Ishikawa (cell line): ENCODE results near the gene PTRHD1.

Experiments used
- CEBPB ChIP-seq: IDR thresholded peaks from 2 replicates; pipeline ENCODE4 v1.6.1; 2012
- FOXM1 ChIP-seq: IDR thresholded peaks from 2 replicates; pipeline ENCODE4 v1.6.1; 2012; ENCODE audit warnings: low read depth, borderline replicate concordance
- YY1 ChIP-seq: IDR thresholded peaks from 2 replicates; pipeline ENCODE4 v1.6.1; 2012; ENCODE audit warnings: low read depth

DNA sequence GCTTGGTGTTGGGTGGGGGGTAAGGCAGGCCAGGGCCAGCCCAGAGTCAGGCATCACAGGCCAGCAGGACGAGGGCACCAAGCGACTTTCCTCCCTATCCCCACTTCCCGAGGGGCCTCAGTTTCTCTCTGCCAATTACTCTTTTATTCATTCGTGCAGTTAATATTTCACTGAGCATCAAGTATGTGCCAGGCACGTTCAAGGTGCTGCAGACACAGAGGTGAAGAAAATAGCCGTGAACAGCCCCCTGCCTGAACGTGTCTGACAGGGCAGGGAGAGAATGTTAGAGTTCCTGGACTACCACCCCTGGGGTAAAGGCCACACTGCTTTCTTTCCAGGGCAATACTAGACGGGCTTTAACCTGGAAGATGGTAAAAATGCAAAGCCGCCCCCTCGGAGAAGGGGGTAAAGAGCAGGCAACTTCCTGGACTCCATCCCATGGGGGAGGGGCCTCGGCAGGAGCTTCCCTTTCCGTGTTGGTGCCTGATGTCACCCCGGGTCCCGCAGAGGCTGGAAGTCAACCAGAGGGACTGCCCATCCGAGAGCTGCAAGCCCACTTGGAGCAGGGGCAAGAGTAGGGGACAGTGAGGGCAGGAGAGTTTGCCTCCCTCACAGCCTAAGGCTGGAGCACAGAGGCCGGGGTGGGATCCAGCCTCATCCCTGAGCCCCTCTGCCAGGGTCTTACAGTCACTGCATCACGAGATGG lies 47.1 kb upstream of the PTRHD1 start:
- no peak for TF ChIP-seq YY1
- TF ChIP-seq FOXM1 = no peak
- no peak for TF ChIP-seq CEBPB
